Fibroblast of the aortic adventitia (primary cell): ENCODE data around the gene PRDM15. TPM values are rescaled to one million over a fixed set of nuclear protein-coding genes. Genes with fewer than 3 reads are reported as not detected.

ENCODE experiments used
- DNase-seq: peaks from one replicate; pipeline ENCODE4 v3.0.0-alpha.2; 2010; ENCODE audit warnings: low read depth
- H3K4me3 ChIP-seq: 2 replicates; pipeline ENCODE4 v1.5.1; 2011; ENCODE audit warnings: low read depth, mild to moderate bottlenecking, control low read depth, low read length, moderate library complexity
- total RNA-seq: library from RNA; depleted of rRNA; stranded (reverse); fragments of >200 nt; gene quantifications from 2 replicates; pipeline ENCODE4 v1.2.3, GENCODE V29; 2012; ENCODE audit warnings: low replicate concordance
- TF ChIP-seq, protein P1 (sequence below): IDR thresholded peaks from 2 replicates; pipeline ENCODE4 v1.5.1; 2011; ENCODE audit warnings: mild to moderate bottlenecking, low read length, control low read depth, inconsistent platforms; ENCODE audit not compliant: insufficient read depth

The PRDM15 gene
- total RNA-seq, 1 donor, result 4.7 TPM

DNA sequence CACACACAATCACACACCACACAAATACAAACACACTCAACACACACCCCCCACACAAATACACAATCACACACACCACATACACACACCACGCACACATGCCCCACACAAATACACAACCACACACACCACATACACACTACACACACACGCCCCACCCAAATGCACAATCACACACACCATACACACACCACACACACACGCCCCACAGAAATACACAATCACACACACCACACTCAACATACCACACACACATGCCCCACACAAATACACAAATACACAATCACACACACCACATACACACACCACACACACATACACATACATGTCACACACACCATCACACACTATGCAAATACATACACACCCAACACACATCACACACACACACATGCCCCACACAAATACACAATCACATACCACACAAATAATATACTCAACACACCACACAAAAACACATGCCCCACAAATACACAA lies 50.2 kb downstream of the PRDM15 start:
- no peak overlapping the region for H3K4me3 ChIP-seq
- TF ChIP-seq, protein P1, sequence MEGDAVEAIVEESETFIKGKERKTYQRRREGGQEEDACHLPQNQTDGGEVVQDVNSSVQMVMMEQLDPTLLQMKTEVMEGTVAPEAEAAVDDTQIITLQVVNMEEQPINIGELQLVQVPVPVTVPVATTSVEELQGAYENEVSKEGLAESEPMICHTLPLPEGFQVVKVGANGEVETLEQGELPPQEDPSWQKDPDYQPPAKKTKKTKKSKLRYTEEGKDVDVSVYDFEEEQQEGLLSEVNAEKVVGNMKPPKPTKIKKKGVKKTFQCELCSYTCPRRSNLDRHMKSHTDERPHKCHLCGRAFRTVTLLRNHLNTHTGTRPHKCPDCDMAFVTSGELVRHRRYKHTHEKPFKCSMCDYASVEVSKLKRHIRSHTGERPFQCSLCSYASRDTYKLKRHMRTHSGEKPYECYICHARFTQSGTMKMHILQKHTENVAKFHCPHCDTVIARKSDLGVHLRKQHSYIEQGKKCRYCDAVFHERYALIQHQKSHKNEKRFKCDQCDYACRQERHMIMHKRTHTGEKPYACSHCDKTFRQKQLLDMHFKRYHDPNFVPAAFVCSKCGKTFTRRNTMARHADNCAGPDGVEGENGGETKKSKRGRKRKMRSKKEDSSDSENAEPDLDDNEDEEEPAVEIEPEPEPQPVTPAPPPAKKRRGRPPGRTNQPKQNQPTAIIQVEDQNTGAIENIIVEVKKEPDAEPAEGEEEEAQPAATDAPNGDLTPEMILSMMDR, result no peak
- DNase-seq, result no peak

DNA sequence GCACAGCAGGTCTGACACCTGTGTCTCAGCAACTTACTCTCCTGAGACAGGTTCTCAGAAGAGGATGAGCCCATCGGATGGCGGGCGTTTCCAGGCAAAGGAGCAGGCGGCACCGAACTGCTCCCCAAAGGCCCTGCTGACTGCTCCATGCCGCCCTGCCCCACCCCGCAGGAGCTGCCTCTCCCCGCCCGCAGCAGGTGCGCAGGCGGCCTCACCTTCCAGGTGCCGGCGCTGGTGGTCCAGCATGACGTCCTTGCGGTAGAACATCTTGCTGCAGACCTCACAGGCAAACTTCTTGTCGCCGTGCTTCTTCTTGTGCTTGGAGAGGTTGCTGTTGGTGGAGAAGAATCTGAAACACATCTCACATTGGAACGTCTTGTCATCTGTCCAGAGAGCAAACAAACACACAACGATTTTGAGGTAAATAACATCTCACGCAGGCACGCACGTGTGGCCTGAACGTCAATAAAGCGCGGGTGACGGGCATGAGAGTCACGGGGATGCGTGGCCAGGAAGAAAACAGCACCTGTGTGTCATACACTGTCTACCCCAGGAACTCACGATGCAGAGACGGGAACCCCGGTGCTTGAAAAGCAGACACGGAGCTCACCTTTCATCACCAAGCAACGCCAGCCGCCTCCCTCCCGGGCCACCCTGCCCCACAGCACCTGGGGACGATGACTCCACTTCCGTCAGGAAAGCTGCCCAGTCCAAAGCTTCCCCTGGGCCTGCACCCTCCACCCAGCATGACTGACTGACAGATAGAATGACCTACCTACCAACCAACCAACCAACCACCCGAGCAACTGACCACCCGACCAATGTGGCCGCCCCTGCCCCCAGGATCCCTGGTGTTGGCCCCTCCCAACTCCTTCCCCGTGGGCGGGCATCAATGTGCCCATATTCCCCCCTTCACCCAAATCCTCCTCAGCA lies 50.9 kb downstream of the PRDM15 start:
- no peak overlapping the region for H3K4me3 ChIP-seq
- no peak for DNase-seq
- TF ChIP-seq, protein P1, result no peak

DNA sequence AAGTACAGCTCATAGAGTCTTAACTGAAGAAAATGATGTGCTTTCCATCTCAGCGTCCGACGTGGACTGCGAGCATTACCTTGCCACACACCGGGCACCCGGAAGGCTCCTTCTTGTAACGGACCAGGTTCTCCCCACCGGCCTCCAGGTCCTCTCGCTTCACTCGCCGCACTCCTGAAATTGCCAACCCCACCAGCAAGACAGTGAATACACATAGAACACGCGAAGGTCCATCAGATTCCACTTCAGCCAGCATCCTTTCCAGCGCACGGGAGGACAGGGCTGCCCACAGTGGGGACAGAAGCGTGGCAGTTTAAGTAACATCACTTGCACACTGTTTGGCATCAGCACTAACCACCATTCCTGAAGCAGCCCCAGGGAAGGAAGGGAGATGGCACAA lies 53.3 kb downstream of the PRDM15 start:
- no peak overlapping the region for H3K4me3 ChIP-seq
- TF ChIP-seq, protein P1, result no peak

DNA sequence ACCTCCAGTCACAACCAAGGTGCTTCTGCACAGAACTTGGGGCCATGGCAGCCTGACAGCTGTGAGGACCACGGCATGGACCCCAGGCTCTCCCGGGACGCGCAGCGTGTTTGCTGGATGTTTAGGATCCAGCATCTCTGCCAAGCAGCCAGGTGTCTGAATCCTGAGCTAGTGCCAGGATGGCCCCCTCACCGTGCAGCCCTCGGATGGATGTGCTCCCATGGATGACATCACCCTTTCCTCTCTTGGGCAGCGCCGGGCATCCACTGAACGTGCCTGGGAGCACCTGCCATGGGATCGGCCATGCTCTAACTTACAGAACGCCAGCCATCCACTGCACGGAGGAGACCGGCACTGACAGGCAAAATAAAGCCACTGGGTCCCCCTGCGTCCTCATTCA lies 53.9 kb downstream of the PRDM15 start:
- TF ChIP-seq, protein P1, result no peak
- H3K4me3 ChIP-seq, result no peak overlapping the region
- no peak for DNase-seq

More for the DNA sequence above, 53.3 kb downstream of the PRDM15 start:
- no peak for DNase-seq

DNA sequence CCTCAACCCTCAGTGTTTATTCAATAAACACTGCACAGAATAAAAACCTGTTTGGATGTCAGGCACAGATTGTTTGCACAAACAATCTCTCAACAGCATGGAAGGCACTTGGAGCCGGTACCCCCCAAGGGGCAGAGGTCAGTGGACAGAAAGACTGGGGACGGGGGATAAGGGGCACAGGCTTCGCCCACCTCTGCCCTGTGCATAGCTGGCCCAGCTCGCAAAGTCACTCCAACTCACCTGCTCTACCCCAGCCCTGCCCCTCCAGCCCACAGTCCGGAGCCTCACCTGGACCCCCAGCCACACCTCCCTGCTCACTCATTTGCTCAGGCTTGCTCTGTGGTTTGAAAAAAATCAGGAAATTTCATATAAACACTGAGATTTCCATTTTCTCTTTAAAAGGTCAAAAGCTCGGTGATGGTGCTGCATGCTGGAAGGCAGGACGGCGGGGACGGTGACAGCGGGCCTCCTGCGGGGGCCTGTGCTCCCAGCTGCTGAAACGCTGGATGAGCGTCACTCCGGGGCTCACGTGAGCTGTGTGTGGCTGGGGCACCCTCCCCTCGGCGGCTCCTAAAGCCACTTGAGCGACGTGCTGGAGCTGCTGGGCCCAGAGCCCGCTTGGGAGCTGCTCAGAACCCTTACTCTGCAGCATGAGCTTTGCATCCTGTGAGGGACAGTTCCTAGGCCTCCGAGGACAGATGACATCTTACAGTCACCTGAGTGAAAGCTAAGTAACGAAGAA lies 54.5 kb downstream of the PRDM15 start:
- TF ChIP-seq, protein P1, result no peak
- no peak for DNase-seq
- H3K4me3 ChIP-seq, result no peak overlapping the region

DNA sequence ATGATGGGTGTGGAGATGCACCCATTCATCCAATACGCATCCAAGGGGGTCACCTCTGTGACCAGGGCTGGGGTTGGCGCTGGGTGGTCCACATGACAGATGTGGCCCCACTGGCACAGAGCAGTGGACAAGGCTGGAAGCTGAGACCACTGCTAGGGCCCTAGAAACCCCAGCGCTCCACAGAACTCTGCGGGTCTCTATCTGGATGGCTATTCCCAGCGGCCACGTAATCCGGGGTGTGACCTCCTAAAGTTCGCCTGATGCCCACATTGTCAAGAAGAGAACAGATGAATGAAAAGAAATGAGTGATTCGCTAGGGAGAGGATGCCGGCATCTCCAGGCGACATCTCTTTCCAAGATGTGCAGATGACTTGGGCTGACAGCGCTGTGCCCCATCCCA lies 55.2 kb downstream of the PRDM15 start:
- no peak overlapping the region for H3K4me3 ChIP-seq
- DNase-seq, result no peak
- TF ChIP-seq, protein P1, result no peak
